ENCODE results near the gene AWAT1.
"Not testable (repeated sequence)": the region's sequence is repeated elsewhere in the genome, so short reads cannot be mapped to it uniquely, and the experiment has no call there.

Gene AWAT1

DNA sequence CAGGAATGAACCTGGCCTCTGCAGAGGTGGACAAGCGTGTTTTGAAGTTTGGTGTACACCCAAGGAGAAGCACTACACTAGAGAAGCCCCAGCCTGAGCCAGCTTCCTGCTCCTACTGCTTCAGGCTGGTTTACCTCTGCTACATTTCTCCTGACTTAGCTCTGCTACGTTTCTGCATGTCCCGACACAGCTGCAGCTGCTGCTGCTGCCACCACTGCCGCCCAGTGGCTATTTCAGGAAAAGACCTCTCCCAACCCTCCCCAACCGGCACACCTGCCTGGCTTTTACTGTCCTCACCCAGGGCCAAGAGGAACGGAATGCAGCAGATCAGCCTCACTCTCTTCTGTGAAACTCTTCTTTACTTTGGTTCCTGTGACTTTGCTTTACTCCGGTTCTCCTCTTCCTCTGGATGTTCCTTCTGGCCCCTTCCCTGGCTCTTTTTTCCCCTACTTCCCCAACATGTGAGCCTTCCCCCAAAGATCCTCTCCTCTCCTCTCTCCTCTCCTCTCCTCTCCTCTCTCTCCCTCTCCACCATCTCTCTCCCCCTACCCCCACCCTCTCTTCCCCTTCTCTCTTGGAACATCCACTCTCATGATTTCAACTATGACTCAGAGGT lies 28.6 kb downstream of the AWAT1 start:
- DNase-seq, result no peak

DNA sequence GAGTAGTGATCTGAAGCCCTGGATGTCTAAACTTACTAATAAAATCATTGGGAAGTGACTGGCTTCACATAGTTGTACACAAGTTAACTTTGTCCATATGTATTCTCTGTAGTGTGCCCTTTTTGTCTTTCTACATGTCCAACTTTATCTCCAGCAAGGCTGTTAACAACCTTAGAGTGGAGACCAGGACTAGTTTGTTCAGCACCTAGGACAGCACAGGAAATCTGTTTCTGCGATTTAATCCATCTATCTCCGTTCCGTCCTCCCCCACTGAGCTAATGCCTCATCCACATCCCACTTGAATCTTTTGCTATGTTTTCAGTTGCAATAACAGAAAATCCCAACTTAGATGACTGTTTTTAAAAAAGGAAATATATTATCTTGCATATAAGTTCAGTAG lies 30.3 kb downstream of the AWAT1 start:
- no peak for DNase-seq

- no peak for DNase-seq
Observed at GRCh38 chrX:70268034-70268433, 33.6 kb downstream of the AWAT1 start, which contains the start of gene ARR3. ARR3 (plus strand) TSS chrX:70268334; CDS start chrX:70269386, 1,052 bp downstream.

GRCh38 chrX:70274029-70274428 lies 39.6 kb downstream of the AWAT1 start:
- not testable (repeated sequence) for DNase-seq

DNA sequence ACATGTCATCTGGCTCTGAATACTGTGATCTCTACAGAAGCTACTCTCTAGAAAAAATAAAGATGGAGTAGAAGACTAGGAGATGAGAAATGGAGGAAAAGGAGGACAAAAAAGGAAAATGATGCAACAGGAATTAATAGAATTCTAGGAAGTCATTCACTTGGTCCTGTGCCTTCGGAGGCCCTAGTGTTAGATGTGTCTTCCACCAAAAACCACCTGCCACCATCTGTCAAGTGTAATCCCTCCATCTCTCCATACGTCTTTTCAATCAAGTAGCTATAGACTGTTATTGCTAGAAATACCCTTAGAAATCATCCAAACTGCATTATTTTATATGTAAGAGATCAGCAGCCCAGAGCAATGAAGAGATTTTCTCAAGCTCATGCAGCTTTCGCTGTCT lies 44.6 kb downstream of the AWAT1 start:
- no peak for DNase-seq

DNA sequence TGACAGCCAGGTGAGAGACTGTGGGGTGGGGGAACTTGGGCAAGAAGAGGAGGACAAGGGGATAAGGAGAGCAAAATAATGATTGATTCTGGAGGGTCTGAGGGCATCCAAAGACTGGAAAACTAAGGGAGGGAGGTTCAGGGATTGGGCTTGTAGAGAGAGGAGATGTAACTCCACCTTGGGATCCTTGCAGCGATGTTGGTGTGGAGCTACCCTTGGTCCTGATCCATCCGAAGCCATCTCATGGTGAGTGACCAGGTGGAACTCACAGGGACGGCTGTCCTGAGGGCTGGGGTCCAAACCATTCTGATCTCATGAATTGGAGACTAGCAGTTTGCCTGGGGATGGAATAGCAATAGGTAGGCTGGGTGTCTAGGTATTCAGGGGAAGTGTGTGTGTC lies 46.1 kb downstream of the AWAT1 start:
- DNase-seq, result no peak

DNA sequence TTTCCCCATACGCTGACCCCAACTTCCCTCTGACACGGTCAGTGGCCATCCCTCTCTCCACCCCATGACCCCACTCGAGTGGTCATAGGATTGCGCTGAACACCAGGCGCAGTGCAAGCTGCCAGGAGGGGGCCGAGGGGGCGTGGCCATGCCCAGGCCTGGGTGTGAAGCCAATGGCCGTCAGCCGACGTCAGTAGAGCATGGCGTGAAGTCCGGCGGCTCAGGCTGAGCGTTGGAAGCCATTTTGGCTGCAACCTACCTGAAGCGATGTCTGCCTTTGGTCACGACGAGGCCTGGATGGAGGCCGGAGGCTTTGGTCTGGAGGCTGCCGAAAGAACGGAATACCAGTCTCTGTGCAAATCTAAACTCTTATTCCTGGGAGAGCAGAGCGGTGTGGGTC lies 47.5 kb downstream of the AWAT1 start, which contains the start of gene RAB41:
Gene RAB41 (plus strand): TSS at position 222 of the 400 bp plus-strand sequence. CDS start 46 bp downstream, at position 268.
- no peak for DNase-seq

GRCh38 chrX:70289168-70289792 lies 54.8 kb downstream of the AWAT1 start:
- no peak for DNase-seq

Measured in activated T-cell treated with anti-CD3 and anti-CD28 coated beads for 4 hours (primary cell).